K562 (cell line): ENCODE results near the gene DSC1. TPM values are rescaled to one million over a fixed set of nuclear protein-coding genes. Genes with fewer than 3 reads are reported as not detected.

ENCODE experiments used
- ATAC-seq: fragments of 200-7000 bp; cut with Tn5 transposase; 3 replicates; pipeline ENCODE4 v1.9.1; 2020; ENCODE audit warnings: moderate library complexity
- BruUV-seq: library from RNA; stranded (reverse); fragments of 400-500 nt; replicated peaks from 2 replicates; lab custom pipeline; 2021; lab: Mats Ljungman, UMichigan
- CTCF ChIA-PET: fragments of 300-600 bp; formaldehyde crosslinking; extraction: SDS; loops from one replicate; lab custom pipeline; 2021; ENCODE audit warnings: low intra/inter-chr PET ratio; lab: Yijun Ruan, JAX
- POLR2A ChIA-PET: fragments of 300-600, 350-650 bp; sonication (Branson Sonifier 250); formaldehyde crosslinking; extraction: SDS; loops from one replicate; lab custom pipeline; 2021; ENCODE audit warnings: antibody characterized with exemption, inconsistent platforms; lab: Yijun Ruan, JAX
- DNase-seq, 4 experiments: peaks; one replicate each; pipeline versions ENCODE4 v3.0.0 to v3.0.0-alpha.2; 2011 to 2018; ENCODE audit warnings: low spot score in 3 of 4, mixed read lengths in 3 of 4; ENCODE audit errors: extremely low read depth in 1 of 4
- FAIRE-seq: peaks from 2 replicates; lab custom pipeline; 2011; peaks lifted over from hg19 to GRCh38; lab: Jason Lieb, UNC
- H2AFZ ChIP-seq: 2 replicates; pipeline ENCODE4 v1.6.0; 2011; ENCODE audit warnings: low read depth, low read length, control low read depth, inconsistent platforms
- H3K27ac ChIP-seq: fragments of 200-600 bp; 3 replicates; pipeline ENCODE4 v1.8.0; 2011; ENCODE audit warnings: low read depth, mild to moderate bottlenecking, control low read depth, inconsistent platforms, low read length, moderate library complexity, mixed read lengths; ENCODE audit errors: extremely low read depth
- H3K27me3 ChIP-seq, 2 experiments: fragments of 300-600 bp in 1 of 2; 2 replicates in 1 of 2; 3 replicates in 1 of 2; pipeline versions ENCODE4 v1.6.0 to v1.8.0; 2011; ENCODE audit warnings: inconsistent platforms in 2 of 2, low read length in 2 of 2, mild to moderate bottlenecking in 1 of 2, mixed read lengths in 1 of 2, moderate library complexity in 1 of 2; ENCODE audit not compliant: control insufficient read depth in 2 of 2, insufficient read depth in 2 of 2
- H3K36me3 ChIP-seq: fragments of 300-600 bp; 3 replicates; pipeline ENCODE4 v1.8.0; 2011; ENCODE audit warnings: mild to moderate bottlenecking, low read length, inconsistent platforms; ENCODE audit not compliant: control insufficient read depth, insufficient read depth
- H3K4me1 ChIP-seq, 2 experiments: fragments of 200-600 bp in 1 of 2; replicated peaks in 1 of 2; 2 replicates in 1 of 2; 3 replicates in 1 of 2; pipeline versions ENCODE4 v1.5.1 to v1.8.0; 2011; ENCODE audit warnings: inconsistent platforms in 2 of 2, low read length in 2 of 2, mild to moderate bottlenecking in 1 of 2, mixed read lengths in 1 of 2, moderate library complexity in 1 of 2; ENCODE audit not compliant: control insufficient read depth in 2 of 2, insufficient read depth in 2 of 2
- H3K4me2 ChIP-seq: 2 replicates; pipeline ENCODE4 v1.6.1; 2011; ENCODE audit warnings: low read length, control low read depth, inconsistent platforms, mixed read lengths; ENCODE audit not compliant: insufficient read depth
- H3K4me3 ChIP-seq: fragments of 200-600 bp; sonication (generic), shearing (Covaris generic); 2 replicates; pipeline ENCODE4 v1.5.1; 2016; ENCODE audit warnings: control low read depth, inconsistent platforms
- H3K79me2 ChIP-seq: fragments of 200-600 bp; 3 replicates; pipeline ENCODE4 v1.8.0; 2011; ENCODE audit warnings: low read length, inconsistent platforms; ENCODE audit not compliant: control insufficient read depth, insufficient read depth
- H3K9ac ChIP-seq, 2 experiments: 2 replicates each; pipeline versions ENCODE4 v1.6.0 to v1.6.1; 2011; ENCODE audit warnings: low read depth in 2 of 2, low read length in 2 of 2, control low read depth in 1 of 2, inconsistent platforms in 1 of 2, mild to moderate bottlenecking in 1 of 2, mixed read lengths in 1 of 2; ENCODE audit not compliant: insufficient read depth in 1 of 2
- H3K9me1 ChIP-seq: one replicate; pipeline ENCODE4 v1.6.0; 2011; ENCODE audit warnings: inconsistent platforms, mild to moderate bottlenecking, low read length, moderate library complexity; ENCODE audit not compliant: control insufficient read depth, insufficient read depth
- H3K9me3 ChIP-seq: replicated peaks from 2 replicates; pipeline ENCODE4 v1.5.1; 2011; ENCODE audit warnings: low read depth, low read length, inconsistent platforms; ENCODE audit not compliant: control insufficient read depth, insufficient read depth
- H4K20me1 ChIP-seq: replicated peaks from 2 replicates; pipeline ENCODE4 v1.6.1; 2011; ENCODE audit warnings: low read length, inconsistent platforms, mixed read lengths; ENCODE audit not compliant: control insufficient read depth, insufficient read depth
- CEBPG ChIP-seq, 3 experiments: fragments of 200-800 bp in 1 of 3; sonication (Bioruptor generic) in 1 of 3; sonication (generic) in 1 of 3; formaldehyde crosslinking in 1 of 3; IDR thresholded peaks in 2 of 3; conservative IDR thresholded peaks in 1 of 3; 2 replicates each; pipeline versions ENCODE4 v1.6.1 to v1.8.0; 2016 to 2022; ENCODE audit warnings: missing compliant biosample characterization in 2 of 3, missing genetic modification characterization in 2 of 3, mild to moderate bottlenecking in 1 of 3, missing genetic modification reagents in 1 of 3
- CREM ChIP-seq: IDR thresholded peaks from 2 replicates; pipeline ENCODE4 v1.6.1; 2014; ENCODE audit warnings: antibody characterized with exemption, low read depth
- EWSR1 ChIP-seq: fragments of 450-650 bp; IDR thresholded peaks from 2 replicates; pipeline ENCODE4 v1.6.1; 2018; ENCODE audit warnings: borderline replicate concordance, mild to moderate bottlenecking, low read depth, moderate library complexity; ENCODE audit not compliant: partially characterized antibody
- KLF6 ChIP-seq: fragments of 250-450 bp; sonication (Bioruptor Pico); IDR thresholded peaks from 2 replicates; pipeline ENCODE4 v1.4.0; 2020; ENCODE audit warnings: mild to moderate bottlenecking, moderate library complexity, borderline replicate concordance
- RNF219 ChIP-seq: fragments of 250-450 bp; sonication (Bioruptor Pico); IDR thresholded peaks from 2 replicates; pipeline ENCODE4 v1.5.0; 2022; ENCODE audit warnings: mild to moderate bottlenecking
- SETDB1 ChIP-seq: IDR thresholded peaks from one replicate; pipeline ENCODE4 v1.6.1; 2012; ENCODE audit warnings: low read length, control low read depth, inconsistent platforms
- SRSF3 ChIP-seq: fragments of 200-400 bp; formaldehyde crosslinking; IDR thresholded peaks from 2 replicates; pipeline ENCODE4 v1.6.1; 2016; ENCODE audit warnings: mild to moderate bottlenecking, low read length, moderate library complexity; ENCODE audit not compliant: insufficient read depth
- STAT5A ChIP-seq: IDR thresholded peaks from 2 replicates; pipeline ENCODE4 v1.6.1; 2012; ENCODE audit warnings: low read length, inconsistent platforms, borderline replicate concordance
- TSHZ1 ChIP-seq: fragments of 250-450 bp; sonication (Bioruptor Pico); IDR thresholded peaks from 2 replicates; pipeline ENCODE4 v1.4.0; 2020; ENCODE audit warnings: mild to moderate bottlenecking, moderate library complexity
- WGBS: fragments of 100-300 bp; shearing (Covaris generic); methylation state at CpG from one replicate; pipeline ENCODE4 v1.1.6; 2016; ENCODE audit warnings: low coverage, mixed read lengths; ENCODE audit not compliant: insufficient coverage; ENCODE audit errors: missing lambda C conversion rate; 5-methylcytosine and 5-hydroxymethylcytosine counted together
- in situ Hi-C: fragments of 300-500 bp; cut with MboI; formaldehyde crosslinking; loops from 4 replicates; pipeline ENCODE4 v1.15.0; 2018; ENCODE audit warnings: inconsistent platforms, mixed read lengths
- intact Hi-C: fragments of 100-400 bp; cut with micrococcal nuclease; formaldehyde crosslinking; loops from 2 replicates; pipeline ENCODE4 v1.14.2; 2022
- polyA plus RNA-seq, 8 experiments: library from polyadenylated mRNA; depleted of rRNA in 4 of 8; stranded (reverse) in 5 of 8; unstranded in 3 of 8; fragments of >200 nt; fragmentation: Nextera tagmentation in 2 of 8; fragmentation: Illumina TruSeq in 1 of 8; extraction: Ambion mirVana in 2 of 8; extraction: Trizol in 1 of 8; gene quantifications; 2 replicates each; pipeline versions ENCODE4 v1.2.1 to v1.2.3, GENCODE V29; 2011 to 2014; ENCODE audit warnings: inconsistent platforms in 1 of 8, missing spikeins in 1 of 8
- total RNA-seq, 7 experiments: library from RNA; depleted of rRNA in 6 of 7; stranded (reverse); fragments of >200 nt in 6 of 7; fragmentation: Illumina TruSeq in 2 of 7; extraction: Trizol in 2 of 7; gene quantifications; 2 replicates each; pipeline versions ENCODE4 v1.2.1 to v1.2.3, GENCODE V29; 2011 to 2021; ENCODE audit warnings: low replicate concordance in 1 of 7

DSC1 gene
- total and polyA plus RNA-seq, 9 of the 15 experiments (the other 6 are each of a cell fraction or from before 2014, with no cell fraction given): 0.04 to 0.07 (median 0.05) TPM; not detected in 4

- no peaks in the 10 kb centered on the region for H3K9me1 ChIP-seq
- ATAC-seq: no peak
- in situ Hi-C loops (no loop called here), intact Hi-C loops (no loop called here)
- no peaks in the 10 kb centered on the region for H3K9me3 ChIP-seq
- CTCF ChIA-PET: no interaction called here
- H3K36me3 ChIP-seq: no peaks in the 10 kb centered on the region
- H4K20me1 ChIP-seq: no peaks in the 10 kb centered on the region
- WGBS: 3% methylated on average over 2 of the region's 2 CpGs
- no peak overlapping the region for H3K4me3 ChIP-seq
- H3K9ac ChIP-seq: no peak overlapping the region
- H3K79me2 ChIP-seq: no peaks in the 10 kb centered on the region
- H2AFZ ChIP-seq: no peak overlapping the region
- POLR2A ChIA-PET: interaction anchor here (0.6 kb wide), 1 partner anchor 10 kb away, joined by 3 read pairs; no protein-coding TSS in a partner anchor
- no peak for FAIRE-seq
- no peak for DNase-seq
- H3K27me3 ChIP-seq: no peaks in the 10 kb centered on the region
- H3K27ac ChIP-seq: no peak overlapping the region
- no TSS peak for BruUV-seq
- no peaks in the 10 kb centered on the region for H3K4me1 ChIP-seq
- H3K4me2 ChIP-seq: no peak overlapping the region
- TF ChIP-seq CEBPG (CRISPR knock-in tag; IDR thresholded peaks at IDR 0.05): no peak
- TF ChIP-seq CEBPG (tag; conservative IDR thresholded peaks at IDR 0.05 in 1 of 2, IDR thresholded peaks at IDR 0.05 in 1 of 2): no peak
- no peak for TF ChIP-seq CREM
- no peak for TF ChIP-seq SETDB1
Observed at GRCh38 chr18:31176531-31176930, 13.9 kb upstream of the DSC1 start.

GRCh38 chr18:31171144-31171839 is 8.6 kb upstream of the DSC1 start:
- no peaks in the 10 kb centered on the region for H3K36me3 ChIP-seq
- intact Hi-C loops (no loop called here), in situ Hi-C loops (no loop called here)
- FAIRE-seq (no peak), DNase-seq (no peak), ATAC-seq (no peak)
- POLR2A ChIA-PET: no interaction called here
- H3K79me2 ChIP-seq: no peaks in the 10 kb centered on the region
- no peak overlapping the region for H3K9ac ChIP-seq
- no TSS peak for BruUV-seq
- H3K9me3 ChIP-seq: no peaks in the 10 kb centered on the region
- no peak overlapping the region for H2AFZ ChIP-seq
- H3K4me3 ChIP-seq: no peak overlapping the region
- no peaks in the 10 kb centered on the region for H3K27me3 ChIP-seq
- no peaks in the 10 kb centered on the region for H4K20me1 ChIP-seq
- H3K4me1 ChIP-seq: no peaks in the 10 kb centered on the region
- no peak overlapping the region for H3K4me2 ChIP-seq
- CTCF ChIA-PET: no interaction called here
- no peaks in the 10 kb centered on the region for H3K9me1 ChIP-seq
- WGBS: 12% methylated on average over 1 of the region's 1 CpG
- no peak overlapping the region for H3K27ac ChIP-seq
- TF ChIP-seq TSHZ1 (no peak), EWSR1 (no peak), RNF219 (no peak), STAT5A (no peak), KLF6 (no peak), SRSF3 (no peak)
